Small intestine (tissue), 7 donors: Measurements from ENCODE around the gene RBFOX2. TPM values are rescaled to one million over a fixed set of nuclear protein-coding genes. Genes with fewer than 3 reads are reported as not detected.
A peak's percentile ranks its signal among the peaks of the same experiment; 100 is the strongest.
"Not testable (repeated sequence)": the region's sequence is repeated elsewhere in the genome, so short reads cannot be mapped to it uniquely, and the experiment has no call there.

Experiments used
- DNase-seq, 2 donors: peaks; one replicate each; pipeline versions ENCODE4 v3.0.0 to v3.0.0-alpha.2; 2013
- FAIRE-seq: peaks from 2 replicates; lab custom pipeline; 2012; peaks lifted over from hg19 to GRCh38; lab: Jason Lieb, UNC
- H3K27ac ChIP-seq, 3 donors: one replicate each; pipeline ENCODE4 v1.5.1; 2013; ENCODE audit warnings: low read length in 2 of 3, mild to moderate bottlenecking in 2 of 3, control low read depth in 1 of 3, inconsistent platforms in 1 of 3, low read depth in 1 of 3, moderate library complexity in 1 of 3
- H3K27me3 ChIP-seq, 3 donors: one replicate each; pipeline ENCODE4 v1.6.1; 2013; ENCODE audit warnings: low read length in 3 of 3, inconsistent platforms in 1 of 3; ENCODE audit not compliant: control insufficient read depth in 3 of 3, insufficient read depth in 3 of 3
- H3K36me3 ChIP-seq, 3 donors: one replicate each; pipeline ENCODE4 v1.6.1; 2013; ENCODE audit warnings: low read length in 3 of 3, inconsistent platforms in 1 of 3, low read depth in 1 of 3, mild to moderate bottlenecking in 1 of 3, moderate library complexity in 1 of 3; ENCODE audit not compliant: control insufficient read depth in 3 of 3, insufficient read depth in 2 of 3
- H3K4me1 ChIP-seq, 3 donors: one replicate each; pipeline ENCODE4 v1.6.1; 2013; ENCODE audit warnings: low read length in 2 of 3, inconsistent platforms in 1 of 3, low read depth in 1 of 3, mild to moderate bottlenecking in 1 of 3, moderate library complexity in 1 of 3; ENCODE audit not compliant: control insufficient read depth in 3 of 3, insufficient read depth in 2 of 3
- H3K4me3 ChIP-seq, 3 donors: one replicate each; pipeline ENCODE4 v1.5.1; 2013; ENCODE audit warnings: low read length in 3 of 3, control low read depth in 1 of 3, inconsistent platforms in 1 of 3, low read depth in 1 of 3, mild to moderate bottlenecking in 1 of 3, moderate library complexity in 1 of 3
- H3K9me3 ChIP-seq, 2 donors: one replicate each; pipeline ENCODE4 v1.6.1; 2013; ENCODE audit warnings: low read depth in 1 of 2, low read length in 1 of 2; ENCODE audit not compliant: control insufficient read depth in 2 of 2, insufficient read depth in 1 of 2
- WGBS, 3 donors: extraction: QIAGEN DNeasy Blood & Tissue Kit; methylation state at CpG; one replicate each; pipeline ENCODE4 v1.1.7; 2013; 5-methylcytosine and 5-hydroxymethylcytosine counted together
- polyA plus RNA-seq, 4 donors: library from polyadenylated mRNA; stranded (reverse) in 3 of 4; unstranded in 1 of 4; fragments of 200-250 nt in 3 of 4; fragments of 120-200 nt in 1 of 4; gene quantifications; one replicate each; pipeline versions ENCODE4 v1.2.1 to v1.2.3, GENCODE V29; 2013
- donor health status: healthy with polysubstance abuse.
- donor health status: control.
- donor health status: control.
- donor health status: Bipolar disorder and iron deficiency.
- donor health status: healthy.

Gene RBFOX2
- polyA plus RNA-seq, 4 donors = 12.3 to 43.1 (median 23.8) TPM

- H3K9me3 ChIP-seq = peaks cover 0 to 6% of the 10 kb centered on the region in 2 donors
- no peak overlapping the region for H3K4me3 ChIP-seq
- WGBS, 3 donors = 84 to 94% (median 93%) methylated on average over 3 of the region's 3 CpGs
- H3K27ac ChIP-seq = no peak overlapping the region
- peaks cover 0 to 1% (median 0%) of the 10 kb centered on the region in 3 donors for H3K4me1 ChIP-seq
- no peaks in the 10 kb centered on the region for H3K27me3 ChIP-seq
- H3K36me3 ChIP-seq = peaks cover 0 to 15% (median 6%) of the 10 kb centered on the region in 3 donors
- DNase-seq (no peak), FAIRE-seq (no peak)
Measured at GRCh38 chr22:35811670-35812069, 217.0 kb downstream of the RBFOX2 start.

- FAIRE-seq = no peak
- Histone ChIP-seq H3K4me3 (no peak overlapping the region), H3K4me1 (no peaks in the 10 kb centered on the region), H3K27me3 (no peaks in the 10 kb centered on the region), H3K27ac (no peak overlapping the region), H3K36me3 (peaks cover 0 to 17% (median 6%) of the 10 kb centered on the region in 3 donors), H3K9me3 (peaks cover 0 to 6% of the 10 kb centered on the region in 2 donors)
- WGBS, 3 donors = 94 to 98% (median 96%) methylated on average over 9 of the region's 9 CpGs
- DNase-seq = no peak
Measured at GRCh38 chr22:35809816-35810215, 218.8 kb downstream of the RBFOX2 start.

- peaks cover 0 to 8% of the 10 kb centered on the region in 2 donors for H3K9me3 ChIP-seq
- FAIRE-seq (no peak), DNase-seq (no peak)
- H3K36me3 ChIP-seq = peaks cover 0 to 17% (median 6%) of the 10 kb centered on the region in 3 donors
- H3K4me1 ChIP-seq = no peaks in the 10 kb centered on the region
- no peak overlapping the region for H3K4me3 ChIP-seq
- WGBS, 3 donors = 78 to 82% (median 81%) methylated on average over 2 of the region's 2 CpGs
- no peaks in the 10 kb centered on the region for H3K27me3 ChIP-seq
- H3K27ac ChIP-seq = no peak overlapping the region
Measured at GRCh38 chr22:35808377-35808776, 220.2 kb downstream of the RBFOX2 start.

- H3K27ac ChIP-seq, H3K4me1 ChIP-seq, DNase-seq, H3K27me3 ChIP-seq, H3K4me3 ChIP-seq, FAIRE-seq, H3K9me3 ChIP-seq: not testable (repeated sequence)
- WGBS, 3 donors = 93 to 96% (median 96%) methylated on average over 8 of the region's 8 CpGs
- peaks cover 0 to 13% (median 4%) of the 10 kb centered on the region in 3 donors for H3K36me3 ChIP-seq
Measured at GRCh38 chr22:35806668-35807067, 222.0 kb downstream of the RBFOX2 start.

GRCh38 chr22:35805466-35805865 lies 223.2 kb downstream of the RBFOX2 start:
- Histone ChIP-seq H3K36me3 (peaks cover 0 to 13% (median 4%) of the 10 kb centered on the region in 3 donors), H3K9me3 (peaks cover 0 to 2% of the 10 kb centered on the region in 2 donors), H3K4me1 (peaks cover 0 to 6% (median 0%) of the 10 kb centered on the region in 3 donors), H3K4me3 (no peak overlapping the region), H3K27me3 (no peaks in the 10 kb centered on the region), H3K27ac (no peak overlapping the region)
- WGBS, 3 donors = 78 to 93% (median 85%) methylated on average over 2 of the region's 2 CpGs
- no peak for FAIRE-seq
- no peak for DNase-seq

GRCh38 chr22:35804421-35804820 lies 224.2 kb downstream of the RBFOX2 start:
- Histone ChIP-seq H3K4me1 (peaks cover 0 to 6% (median 0%) of the 10 kb centered on the region in 3 donors), H3K4me3 (no peak overlapping the region), H3K27ac (no peak overlapping the region), H3K27me3 (no peaks in the 10 kb centered on the region), H3K36me3 (peaks cover 0 to 11% (median 4%) of the 10 kb centered on the region in 3 donors), H3K9me3 (peaks cover 0 to 2% of the 10 kb centered on the region in 2 donors)
- WGBS, 3 donors = 89 to 94% (median 92%) methylated on average over 1 of the region's 1 CpG
- FAIRE-seq (no peak), DNase-seq (no peak)

GRCh38 chr22:35802885-35803284 lies 225.7 kb downstream of the RBFOX2 start:
- H3K4me1 ChIP-seq = peaks cover 0 to 6% (median 0%) of the 10 kb centered on the region in 3 donors
- no peaks in the 10 kb centered on the region for H3K27me3 ChIP-seq
- no peak overlapping the region for H3K4me3 ChIP-seq
- WGBS, 3 donors = 27 to 56% (median 37%) methylated on average over 2 of the region's 2 CpGs
- H3K9me3 ChIP-seq = peaks cover 0 to 2% of the 10 kb centered on the region in 2 donors
- DNase-seq = peak; percentile 25 to 33
- no peak for FAIRE-seq
- H3K36me3 ChIP-seq = peaks cover 0 to 6% (median 0%) of the 10 kb centered on the region in 3 donors
- H3K27ac ChIP-seq = no peak overlapping the region

- not testable (repeated sequence) for H3K4me1 ChIP-seq, H3K4me3 ChIP-seq, H3K27me3 ChIP-seq, H3K9me3 ChIP-seq, DNase-seq, H3K27ac ChIP-seq, H3K36me3 ChIP-seq, FAIRE-seq
- 90 to 93% (median 92%) methylated on average over 3 of the region's 3 CpGs for WGBS, 3 donors
Measured at GRCh38 chr22:35801301-35801700, 227.3 kb downstream of the RBFOX2 start.

- H3K9me3 ChIP-seq = no peaks in the 10 kb centered on the region
- no peak overlapping the region for H3K4me3 ChIP-seq
- H3K36me3 ChIP-seq = peaks cover 0 to 3% (median 0%) of the 10 kb centered on the region in 3 donors
- peaks cover 0 to 6% (median 0%) of the 10 kb centered on the region in 3 donors for H3K4me1 ChIP-seq
- FAIRE-seq (no peak), DNase-seq (no peak)
- WGBS, 3 donors = 77 to 88% (median 83%) methylated on average over 1 of the region's 1 CpG
- no peaks in the 10 kb centered on the region for H3K27me3 ChIP-seq
- no peak overlapping the region for H3K27ac ChIP-seq
Measured at GRCh38 chr22:35799150-35799549, 229.5 kb downstream of the RBFOX2 start.
